B cell (primary cell): ENCODE results near the gene GIMAP1.

Experiments
- EZH2 ChIP-seq: IDR thresholded peaks from 2 replicates; pipeline ENCODE4 v1.6.1; 2012; ENCODE audit warnings: borderline replicate concordance, low read depth, mild to moderate bottlenecking, moderate library complexity, low read length; ENCODE audit not compliant: insufficient read depth, poor library complexity, severe bottlenecking
- TF ChIP-seq, protein P1 (sequence below): fragments of 200-600 bp; IDR thresholded peaks from one replicate; pipeline ENCODE4 v1.8.0; 2022; ENCODE audit warnings: antibody characterized with exemption, mild to moderate bottlenecking

DNA sequence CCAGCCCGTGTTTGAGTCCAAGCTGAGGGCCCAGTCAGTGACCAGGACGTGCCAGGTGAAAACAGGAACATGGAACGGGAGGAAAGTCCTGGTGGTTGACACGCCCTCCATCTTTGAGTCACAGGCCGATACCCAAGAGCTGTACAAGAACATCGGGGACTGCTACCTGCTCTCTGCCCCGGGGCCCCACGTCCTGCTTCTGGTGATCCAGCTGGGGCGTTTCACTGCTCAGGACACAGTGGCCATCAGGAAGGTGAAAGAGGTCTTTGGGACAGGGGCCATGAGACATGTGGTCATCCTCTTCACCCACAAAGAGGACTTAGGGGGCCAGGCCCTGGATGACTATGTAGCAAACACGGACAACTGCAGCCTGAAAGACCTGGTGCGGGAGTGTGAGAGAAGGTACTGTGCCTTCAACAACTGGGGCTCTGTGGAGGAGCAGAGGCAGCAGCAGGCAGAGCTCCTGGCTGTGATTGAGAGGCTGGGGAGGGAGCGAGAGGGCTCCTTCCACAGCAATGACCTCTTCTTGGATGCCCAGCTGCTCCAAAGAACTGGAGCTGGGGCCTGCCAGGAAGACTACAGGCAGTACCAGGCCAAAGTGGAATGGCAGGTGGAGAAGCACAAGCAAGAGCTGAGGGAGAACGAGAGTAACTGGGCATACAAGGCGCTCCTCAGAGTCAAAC is 26.0 kb downstream of the GIMAP1 start:
- TF ChIP-seq EZH2, result no peak
- TF ChIP-seq, protein P1, sequence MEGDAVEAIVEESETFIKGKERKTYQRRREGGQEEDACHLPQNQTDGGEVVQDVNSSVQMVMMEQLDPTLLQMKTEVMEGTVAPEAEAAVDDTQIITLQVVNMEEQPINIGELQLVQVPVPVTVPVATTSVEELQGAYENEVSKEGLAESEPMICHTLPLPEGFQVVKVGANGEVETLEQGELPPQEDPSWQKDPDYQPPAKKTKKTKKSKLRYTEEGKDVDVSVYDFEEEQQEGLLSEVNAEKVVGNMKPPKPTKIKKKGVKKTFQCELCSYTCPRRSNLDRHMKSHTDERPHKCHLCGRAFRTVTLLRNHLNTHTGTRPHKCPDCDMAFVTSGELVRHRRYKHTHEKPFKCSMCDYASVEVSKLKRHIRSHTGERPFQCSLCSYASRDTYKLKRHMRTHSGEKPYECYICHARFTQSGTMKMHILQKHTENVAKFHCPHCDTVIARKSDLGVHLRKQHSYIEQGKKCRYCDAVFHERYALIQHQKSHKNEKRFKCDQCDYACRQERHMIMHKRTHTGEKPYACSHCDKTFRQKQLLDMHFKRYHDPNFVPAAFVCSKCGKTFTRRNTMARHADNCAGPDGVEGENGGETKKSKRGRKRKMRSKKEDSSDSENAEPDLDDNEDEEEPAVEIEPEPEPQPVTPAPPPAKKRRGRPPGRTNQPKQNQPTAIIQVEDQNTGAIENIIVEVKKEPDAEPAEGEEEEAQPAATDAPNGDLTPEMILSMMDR, result no peak
